ENCODE data around the gene GLTP.

Gene GLTP

GRCh38 chr12:109802828-109803227 lies 77.5 kb downstream of the GLTP start:
- Histone ChIP-seq H3K36me3 (ENCODE audit: control insufficient read depth in 1 of 2, insufficient read depth in 2 of 2, low read length in 2 of 2) (no peaks in the 10 kb centered on the region), H3K4me3 (ENCODE audit: low read depth in 1 of 2, low read length in 2 of 2) (no peak overlapping the region), H3K9ac (ENCODE audit: low read depth in 1 of 2, low read length in 2 of 2) (no peak overlapping the region), H3K27me3 (ENCODE audit: control insufficient read depth in 1 of 2, insufficient read depth in 2 of 2, low read length in 2 of 2) (no peaks in the 10 kb centered on the region), H3K4me1 (ENCODE audit: control insufficient read depth in 1 of 2, insufficient read depth in 2 of 2, low read length in 2 of 2) (no peaks in the 10 kb centered on the region), H3K27ac (ENCODE audit: low read depth, low read length) (no peak overlapping the region), H3K9me3 (ENCODE audit: control insufficient read depth in 1 of 2, low read length in 2 of 2) (no peaks in the 10 kb centered on the region)
